Measurements from ENCODE around the gene CHMP4B.

The CHMP4B gene

GRCh38 chr20:33866398-33867100 lies 55.4 kb downstream of the CHMP4B start:
- DNase-seq, result no peak

GRCh38 chr20:33868042-33868441 lies 56.9 kb downstream of the CHMP4B start:
- no peak for DNase-seq

- no peak for DNase-seq
These were observed 57.4 kb downstream of the CHMP4B start for GRCh38 chr20:33868595-33868994.

GRCh38 chr20:33869283-33869682 lies 58.1 kb downstream of the CHMP4B start:
- no peak for DNase-seq

- DNase-seq, result no peak
These were observed 60.2 kb downstream of the CHMP4B start for GRCh38 chr20:33871362-33871761.

GRCh38 chr20:33874129-33874528 lies 63.0 kb downstream of the CHMP4B start:
- DNase-seq, result no peak

- no peak for DNase-seq
These were observed 63.9 kb downstream of the CHMP4B start for GRCh38 chr20:33875055-33875454.

GRCh38 chr20:33875534-33876026 lies 64.4 kb downstream of the CHMP4B start:
- no peak for DNase-seq

- DNase-seq, result no peak
These were observed 67.4 kb downstream of the CHMP4B start for GRCh38 chr20:33878583-33878982.

GRCh38 chr20:33880396-33880795 lies 69.2 kb downstream of the CHMP4B start:
- no peak for DNase-seq

- no peak for DNase-seq
These were observed 70.8 kb downstream of the CHMP4B start for GRCh38 chr20:33881989-33882388.

GRCh38 chr20:33882481-33882880 lies 71.3 kb downstream of the CHMP4B start:
- DNase-seq, result no peak

GRCh38 chr20:33883164-33883563 lies 72.0 kb downstream of the CHMP4B start:
- DNase-seq, result no peak

- DNase-seq, result no peak
These were observed 73.5 kb downstream of the CHMP4B start for GRCh38 chr20:33884633-33885032.

- DNase-seq, result no peak
These were observed 78.2 kb downstream of the CHMP4B start for GRCh38 chr20:33889312-33889711.

GRCh38 chr20:33890557-33890956 lies 79.4 kb downstream of the CHMP4B start:
- no peak for DNase-seq

GRCh38 chr20:33893314-33893713 lies 82.2 kb downstream of the CHMP4B start:
- no peak for DNase-seq

- no peak for DNase-seq
These were observed 83.7 kb downstream of the CHMP4B start for GRCh38 chr20:33894798-33895197.

- DNase-seq, result no peak
These were observed 85.4 kb downstream of the CHMP4B start for GRCh38 chr20:33896509-33896908.

- DNase-seq, result no peak
These were observed 86.3 kb downstream of the CHMP4B start for GRCh38 chr20:33897313-33897912.

- DNase-seq, result no peak
These were observed 88.0 kb downstream of the CHMP4B start for GRCh38 chr20:33899106-33899505.

- no peak for DNase-seq
These were observed 89.5 kb downstream of the CHMP4B start for GRCh38 chr20:33900521-33901131.

GRCh38 chr20:33901132-33901523 lies 90.0 kb downstream of the CHMP4B start:
- no peak for DNase-seq

- no peak for DNase-seq
These were observed 90.9 kb downstream of the CHMP4B start for GRCh38 chr20:33902011-33902410.
